OCI-M2 (cell line): ENCODE measurements around the gene DGCR6L.
"Not testable (repeated sequence)": the region's sequence is repeated elsewhere in the genome, so short reads cannot be mapped to it uniquely, and the experiment has no call there.

ENCODE experiments used
- DNase-seq: peaks from one replicate; lab custom pipeline; 2025; ENCODE audit not compliant: unreplicated experiment; lab: John Stamatoyannopoulos, UW

Gene DGCR6L

DNA sequence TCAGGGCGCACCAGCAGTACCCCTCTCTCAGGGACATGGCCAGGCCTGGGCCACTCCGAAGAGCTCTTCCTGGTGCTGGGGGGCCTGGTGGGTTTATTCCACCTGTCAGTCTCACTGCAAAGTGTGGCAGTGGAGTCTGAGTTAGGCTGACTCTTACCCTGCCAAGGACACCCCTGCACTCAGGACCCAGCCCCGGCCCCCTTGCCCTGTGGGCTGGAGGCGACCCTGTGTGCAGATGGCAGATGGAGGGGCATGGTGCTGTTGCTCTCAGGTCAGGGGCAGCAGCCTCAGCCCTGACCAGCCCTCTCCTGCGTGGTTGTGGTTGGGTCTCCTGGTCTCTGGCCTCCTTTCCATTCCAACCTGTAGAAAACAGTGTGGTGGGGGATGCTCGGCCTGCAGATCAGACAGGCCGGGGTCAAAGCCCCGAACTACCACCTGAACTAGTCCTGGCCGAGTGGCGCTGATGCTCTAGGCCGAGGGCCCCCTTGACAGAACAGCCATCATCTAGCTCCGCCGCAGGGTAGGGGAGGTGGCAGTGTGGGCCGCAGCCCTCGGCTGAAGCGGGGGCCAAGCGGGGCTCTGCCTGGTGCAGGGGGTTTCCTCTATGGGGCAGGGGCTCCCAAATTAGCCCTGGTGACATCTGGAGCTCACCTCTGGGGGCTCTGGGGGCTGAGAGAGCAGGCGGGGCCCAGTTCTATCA is 41.8 kb downstream of the DGCR6L start:
- DNase-seq = not testable (repeated sequence)

DNA sequence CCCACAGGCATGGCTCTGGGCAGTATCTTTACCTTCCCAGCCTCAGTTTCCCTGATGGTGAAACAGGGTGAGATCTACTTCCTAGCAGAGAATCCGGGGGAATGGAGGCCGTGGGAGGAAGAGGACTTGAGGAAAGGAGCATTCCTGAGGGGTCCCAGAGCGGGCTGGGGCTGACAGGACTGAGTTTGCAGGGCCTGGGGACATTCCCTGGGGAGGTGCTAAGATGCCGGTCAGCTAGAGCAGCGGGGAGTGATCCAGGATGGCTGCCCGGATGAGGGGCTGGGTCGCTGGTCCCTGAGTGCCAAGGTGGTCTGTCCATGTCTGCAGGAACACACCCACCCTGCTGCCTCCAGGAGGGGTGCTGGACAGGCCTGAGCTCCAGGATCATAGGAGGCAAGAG is 43.4 kb downstream of the DGCR6L start:
- no peak for DNase-seq

GRCh38 chr22:20275836-20276235 is 44.0 kb downstream of the DGCR6L start:
- DNase-seq = no peak

GRCh38 chr22:20275325-20275724 is 44.5 kb downstream of the DGCR6L start:
- DNase-seq = not testable (repeated sequence)

- not testable (repeated sequence) for DNase-seq
Observed at GRCh38 chr22:20274374-20274773, 45.5 kb downstream of the DGCR6L start.

- no peak for DNase-seq
Observed at GRCh38 chr22:20273758-20274181, 46.1 kb downstream of the DGCR6L start.

DNA sequence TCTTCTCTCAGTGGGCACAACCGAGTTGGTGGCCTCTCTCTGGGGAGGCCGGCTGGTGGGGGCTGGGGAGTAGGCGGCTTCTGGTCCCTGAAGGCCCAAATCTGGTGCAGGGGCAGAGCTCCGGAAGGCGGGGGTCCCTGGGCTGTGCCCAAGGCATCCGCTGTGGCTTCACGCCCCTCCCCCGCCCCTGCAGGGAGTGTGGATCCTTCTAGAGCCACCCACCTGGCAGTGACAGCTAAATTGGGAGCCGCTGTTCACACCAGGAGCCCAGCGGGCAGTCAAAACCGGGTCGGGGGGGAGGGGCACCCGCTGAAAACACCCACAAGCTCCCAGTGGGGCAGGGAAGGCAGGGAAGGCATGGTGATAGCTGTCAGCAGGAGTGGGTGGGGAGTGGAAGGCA is 47.2 kb downstream of the DGCR6L start:
- DNase-seq = no peak

- DNase-seq = no peak
Observed at GRCh38 chr22:20272174-20272573, 47.7 kb downstream of the DGCR6L start.

DNA sequence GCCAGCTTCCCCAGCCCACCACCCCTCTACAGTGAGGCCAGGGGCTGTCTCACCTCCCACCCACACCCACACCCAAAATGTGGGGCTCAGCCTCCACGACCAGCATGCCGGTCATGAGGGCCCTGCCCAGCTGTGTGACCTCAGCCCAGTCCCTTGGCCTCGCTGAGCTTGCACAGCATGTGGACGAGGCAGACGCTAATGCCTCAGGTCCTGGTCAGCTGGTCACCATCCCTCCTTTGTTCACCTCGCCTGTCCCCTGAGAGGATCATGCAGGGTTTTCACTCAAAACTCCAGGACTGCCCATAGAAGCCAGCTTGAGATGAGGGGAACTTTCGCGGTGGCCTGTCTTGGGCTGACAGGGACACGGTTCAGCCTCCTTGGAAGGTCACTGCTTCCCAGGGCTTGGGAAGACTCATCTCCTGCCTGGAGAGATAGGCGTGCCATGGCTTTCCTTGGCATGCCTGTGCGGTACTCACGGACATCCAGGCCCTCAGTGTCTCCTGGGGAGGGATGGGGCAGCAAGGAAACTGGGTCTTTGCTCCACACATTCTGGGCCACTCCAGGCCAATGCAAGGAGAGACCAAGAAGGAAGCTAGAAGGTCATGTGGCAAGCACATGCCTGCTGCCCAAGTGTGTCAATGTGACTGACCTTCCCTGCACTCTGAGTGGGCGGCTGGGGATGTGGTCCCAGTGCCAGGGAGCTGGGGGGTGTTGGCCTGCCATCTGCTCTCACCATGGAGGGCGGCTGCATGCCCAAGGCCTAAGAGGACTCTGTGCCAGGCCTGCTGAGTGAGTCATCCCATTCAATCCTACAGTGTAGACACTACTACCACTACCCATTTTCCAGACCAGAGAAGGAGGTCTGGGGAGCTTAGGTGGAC is 48.5 kb downstream of the DGCR6L start:
- no peak for DNase-seq

DNA sequence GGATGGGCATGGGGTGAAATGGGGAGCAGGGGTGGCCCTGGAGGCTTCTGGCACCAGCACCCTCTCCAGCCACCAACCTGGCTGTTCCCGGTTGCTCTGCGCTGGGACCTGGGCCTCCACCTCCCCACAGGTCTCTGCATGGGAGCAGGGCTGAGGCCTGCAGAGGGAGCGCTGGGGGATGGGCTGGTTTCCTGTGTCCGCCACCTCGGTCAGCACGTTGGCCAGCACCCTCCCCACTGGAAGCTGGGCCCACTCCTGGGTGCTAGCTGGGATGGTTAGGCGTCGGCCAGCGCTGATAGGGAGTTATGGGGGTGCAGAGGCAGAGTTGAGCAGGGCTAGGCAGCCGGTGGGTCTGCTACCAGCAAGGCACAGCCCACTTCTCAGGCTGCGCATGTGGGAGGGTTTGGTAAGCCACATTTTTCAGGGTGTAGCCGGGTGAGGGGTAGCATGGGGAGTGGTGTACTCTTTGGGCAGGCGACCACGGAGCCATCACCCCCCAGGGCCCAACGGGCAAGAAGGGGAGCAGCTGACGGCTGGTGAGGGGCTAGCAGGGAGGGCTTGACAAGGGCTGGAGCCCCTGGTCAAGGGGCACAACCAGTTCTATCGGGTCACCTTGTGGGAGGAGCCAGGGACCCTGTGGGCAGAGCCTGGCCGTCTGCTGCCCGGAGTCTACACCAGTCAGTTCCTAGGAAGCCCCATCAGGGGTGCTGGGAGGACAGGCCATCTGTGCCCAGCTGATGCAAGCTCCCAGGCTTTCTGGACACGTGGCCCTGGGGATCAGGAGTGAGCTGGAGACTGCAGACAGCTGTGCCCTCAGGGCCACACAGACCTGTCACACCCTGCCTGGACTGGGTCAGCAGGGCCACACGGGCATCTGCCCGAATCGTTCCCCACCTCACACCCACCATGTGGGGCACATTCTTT is 49.4 kb downstream of the DGCR6L start:
- DNase-seq = not testable (repeated sequence)

- DNase-seq = not testable (repeated sequence)
Observed at GRCh38 chr22:20269673-20270072, 50.2 kb downstream of the DGCR6L start.

DNA sequence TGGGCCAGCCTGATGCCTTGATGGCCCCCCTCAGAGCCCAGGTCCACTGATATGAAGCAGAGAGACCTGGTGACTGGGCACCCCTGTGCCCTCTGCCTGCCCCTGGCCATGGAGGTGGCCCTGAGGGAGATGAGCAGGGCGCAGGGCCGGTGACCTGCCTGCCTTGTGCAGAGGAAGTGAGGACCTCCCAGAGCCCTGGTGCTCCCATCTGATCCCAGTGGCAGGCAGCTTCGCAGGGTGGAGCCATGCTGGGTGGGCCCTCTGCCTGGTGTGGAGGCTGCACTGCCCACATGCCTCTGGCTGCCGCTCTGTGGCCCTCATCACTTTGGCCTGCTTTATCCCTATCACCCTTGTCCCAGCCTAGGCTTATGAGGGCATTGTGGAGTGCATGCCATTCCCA is 50.7 kb downstream of the DGCR6L start:
- not testable (repeated sequence) for DNase-seq

GRCh38 chr22:20268279-20269012 is 51.4 kb downstream of the DGCR6L start, which contains the start of gene RTN4R:
RTN4R (minus strand) TSS chr22:20268318; CDS start chr22:20268092, 226 bp downstream.
- no peak for DNase-seq

DNA sequence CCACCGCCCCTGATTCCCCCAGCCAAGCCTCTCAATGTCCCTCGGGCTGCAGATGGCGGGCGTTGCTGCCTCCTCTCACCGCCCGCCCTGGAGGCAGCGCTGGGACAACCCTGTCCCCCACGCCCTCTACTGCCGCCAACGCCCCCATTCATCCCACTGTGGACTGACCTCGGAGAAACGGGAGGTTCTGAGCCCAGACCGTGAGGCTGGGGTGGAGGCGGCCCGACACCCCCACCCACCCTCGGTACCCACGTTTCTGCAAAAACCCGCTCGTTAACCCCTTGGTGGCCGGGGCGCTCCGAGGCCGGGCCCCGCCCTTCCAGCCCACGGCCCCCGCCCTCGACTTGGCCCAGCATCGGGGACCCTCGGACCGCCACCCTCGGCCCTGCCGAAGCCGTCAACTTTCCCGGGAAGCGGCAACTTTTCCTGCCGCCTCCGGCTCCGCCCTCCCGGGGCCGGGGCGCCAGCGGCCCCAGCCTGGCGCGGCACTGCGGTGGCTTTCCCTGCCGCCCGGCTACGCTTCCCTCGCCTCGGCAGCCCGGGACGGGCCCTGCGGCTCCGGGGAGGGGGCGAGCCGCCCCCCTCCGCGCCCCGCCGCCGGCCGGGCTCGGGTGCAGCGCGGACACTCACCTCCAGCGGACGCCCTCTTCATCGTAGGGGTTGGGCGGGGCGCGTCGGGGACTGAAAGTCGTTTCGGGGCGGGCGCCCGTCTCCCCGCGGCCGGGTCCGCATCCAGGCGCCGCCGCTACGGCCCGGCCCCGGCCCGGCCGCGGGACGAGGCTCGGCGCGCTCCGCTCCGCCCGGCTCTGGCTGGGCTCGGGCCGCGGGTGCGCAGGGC is 52.2 kb downstream of the DGCR6L start:
- DNase-seq = no peak

GRCh38 chr22:20266667-20267440 is 53.0 kb downstream of the DGCR6L start:
- DNase-seq = not testable (repeated sequence)

DNA sequence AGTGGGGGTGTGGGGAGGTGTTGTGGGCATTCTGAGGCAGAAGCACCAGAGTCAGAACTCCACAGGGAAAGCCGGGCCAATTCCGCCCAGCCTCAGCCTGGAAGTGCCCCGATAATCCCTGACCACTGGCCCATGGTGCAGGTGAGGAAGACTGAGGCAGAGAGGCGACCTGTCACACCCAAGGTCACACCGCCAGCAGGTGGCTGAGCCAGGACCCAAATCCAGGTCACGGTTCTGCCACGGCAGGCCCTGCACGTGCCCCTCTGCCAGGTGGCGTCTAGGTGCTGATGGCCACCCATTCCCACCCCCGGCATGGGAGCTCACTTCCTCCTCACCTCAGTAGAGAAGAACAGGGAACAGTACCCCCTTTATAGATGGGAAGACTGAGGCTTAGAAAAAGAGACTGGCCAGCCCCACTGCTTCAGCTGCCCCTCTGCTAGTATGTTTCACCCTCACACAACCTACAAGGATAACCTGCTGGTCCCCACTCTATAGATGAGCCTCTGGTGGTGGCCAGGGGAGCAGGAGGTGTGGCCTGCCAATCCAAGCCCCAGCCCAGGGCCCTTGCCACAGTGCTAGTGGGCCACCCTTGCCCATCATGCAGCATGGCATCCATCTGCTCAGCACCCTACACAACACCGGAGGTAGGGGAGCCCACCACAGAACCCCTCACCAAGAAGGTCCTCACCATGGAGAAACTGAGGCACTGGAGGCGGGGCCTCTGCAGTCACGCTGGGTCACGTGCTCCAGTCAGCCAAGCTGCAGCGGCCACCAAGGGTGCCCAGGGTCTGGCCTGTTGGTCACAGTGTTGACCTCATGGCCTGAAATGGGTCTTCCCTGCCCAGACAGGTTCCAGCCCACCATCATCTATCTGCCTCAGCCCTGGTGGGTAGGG is 53.8 kb downstream of the DGCR6L start:
- not testable (repeated sequence) for DNase-seq

DNA sequence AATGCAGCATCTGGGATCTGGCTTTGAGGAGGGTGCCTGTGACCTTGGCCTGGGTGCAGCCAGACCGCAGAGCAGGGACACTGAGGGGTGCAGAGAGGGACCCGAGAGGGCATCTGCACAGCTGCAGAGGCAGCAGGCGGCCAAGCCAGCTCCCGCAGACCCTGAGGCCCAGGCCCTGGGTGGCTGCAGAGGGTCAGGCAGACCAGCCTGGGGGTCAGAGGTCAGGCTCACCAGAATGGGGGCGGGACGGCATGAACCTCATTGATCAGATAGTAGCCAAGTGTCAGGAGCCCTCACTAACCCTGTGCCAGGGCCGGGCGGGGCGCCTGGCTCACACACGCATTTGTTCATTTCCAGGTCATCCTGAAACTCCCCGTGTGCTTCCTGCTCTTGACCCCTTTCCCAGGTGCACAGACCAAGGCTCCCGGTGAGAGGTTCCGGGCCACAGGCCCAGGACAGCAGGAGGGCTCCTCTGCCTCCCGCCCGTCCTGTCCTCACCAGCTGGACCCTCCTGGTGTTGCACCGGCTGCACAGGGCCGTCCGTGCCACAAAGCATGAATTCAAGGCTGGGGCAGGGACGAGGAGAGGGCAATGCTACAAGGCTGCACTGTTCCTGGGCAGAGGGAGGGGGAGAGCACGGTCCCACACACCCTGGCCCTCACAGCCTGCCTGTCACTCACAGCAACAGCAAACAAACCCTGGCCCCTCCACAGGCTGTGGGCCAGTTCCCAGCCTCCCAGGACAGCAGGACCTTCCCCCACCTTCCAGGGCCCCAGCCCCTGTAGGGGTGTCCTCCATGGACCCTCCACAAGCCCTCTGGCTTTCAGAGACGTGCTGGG is 55.0 kb downstream of the DGCR6L start:
- DNase-seq = no peak
